Effector memory CD4-positive, alpha-beta T cell (primary cell): Measurements from ENCODE around the gene CCDC85C.

Source experiments
- DNase-seq, 3 donors: peaks; one replicate each; pipeline ENCODE4 v3.0.0-alpha.2; 2020
- H3K27ac ChIP-seq: 2 replicates; pipeline ENCODE4 v1.7.0; 2013; ENCODE audit warnings: mild to moderate bottlenecking, low read length, moderate library complexity; ENCODE audit not compliant: insufficient read depth, poor library complexity, severe bottlenecking
- H3K27me3 ChIP-seq: replicated peaks from 2 replicates; pipeline ENCODE4 v1.7.0; 2013; ENCODE audit warnings: mild to moderate bottlenecking, low read length; ENCODE audit not compliant: insufficient read depth, control insufficient read depth, poor library complexity, severe bottlenecking
- H3K36me3 ChIP-seq: 2 replicates; pipeline ENCODE4 v1.7.0; 2013; ENCODE audit warnings: mild to moderate bottlenecking, low read length, moderate library complexity; ENCODE audit not compliant: control insufficient read depth, insufficient read depth
- H3K4me1 ChIP-seq: 2 replicates; pipeline ENCODE4 v1.7.0; 2013; ENCODE audit warnings: low read length, mild to moderate bottlenecking; ENCODE audit not compliant: control insufficient read depth, insufficient read depth, poor library complexity, severe bottlenecking
- H3K4me3 ChIP-seq: 2 replicates; pipeline ENCODE4 v1.7.0; 2013; ENCODE audit warnings: low read length, low read depth, mild to moderate bottlenecking; ENCODE audit not compliant: insufficient read depth, poor library complexity, severe bottlenecking
- H3K9me3 ChIP-seq: 2 replicates; pipeline ENCODE4 v1.7.0; 2013; ENCODE audit warnings: mild to moderate bottlenecking, low read length, moderate library complexity; ENCODE audit not compliant: control insufficient read depth

CCDC85C gene

GRCh38 chr14:99463974-99464373 is 140.0 kb downstream of the CCDC85C start:
- Histone ChIP-seq H3K4me3 (no peak overlapping the region), H3K4me1 (no peaks in the 10 kb centered on the region), H3K36me3 (peaks cover 57% of the 10 kb centered on the region), H3K27me3 (no peaks in the 10 kb centered on the region), H3K27ac (no peak overlapping the region), H3K9me3 (no peaks in the 10 kb centered on the region)
- no peak for DNase-seq

GRCh38 chr14:99462210-99462609 is 141.8 kb downstream of the CCDC85C start:
- Histone ChIP-seq H3K27ac (no peak overlapping the region), H3K9me3 (no peaks in the 10 kb centered on the region), H3K4me1 (no peaks in the 10 kb centered on the region), H3K4me3 (no peak overlapping the region), H3K36me3 (peaks cover 68% of the 10 kb centered on the region), H3K27me3 (no peaks in the 10 kb centered on the region)
- DNase-seq: no peak

DNA sequence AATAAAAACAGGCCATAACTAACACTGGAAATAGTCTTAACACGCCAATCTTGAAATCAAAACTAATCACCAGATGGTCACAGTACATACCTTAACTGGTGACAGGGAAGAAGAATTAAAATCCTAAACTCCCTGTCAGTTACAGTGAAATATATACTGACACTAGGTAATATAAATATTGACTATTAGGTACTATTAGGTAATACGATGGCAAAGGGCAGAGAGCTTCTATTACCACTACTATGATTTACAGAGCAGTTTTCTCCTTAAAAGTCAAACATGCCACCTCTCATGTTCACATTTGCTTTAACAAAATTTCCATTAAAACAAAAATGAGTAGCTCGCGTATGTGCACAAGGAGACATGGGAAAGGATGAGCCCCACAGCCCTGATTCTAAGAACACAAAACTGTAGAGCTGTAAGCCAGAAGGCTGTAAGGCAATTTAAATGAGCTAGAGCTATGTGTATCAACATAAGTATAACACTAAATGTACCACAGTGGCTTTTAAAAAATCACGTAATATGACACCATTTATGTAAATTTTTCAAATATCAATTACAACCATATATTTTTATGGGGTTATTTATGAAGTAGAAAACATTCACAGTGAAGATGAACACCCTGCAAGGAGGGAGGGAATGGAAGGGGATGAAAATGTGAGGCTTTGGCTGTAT is 142.5 kb downstream of the CCDC85C start:
- no peaks in the 10 kb centered on the region for H3K9me3 ChIP-seq
- no peak for DNase-seq
- no peaks in the 10 kb centered on the region for H3K4me1 ChIP-seq
- no peak overlapping the region for H3K4me3 ChIP-seq
- H3K36me3 ChIP-seq: peaks cover 75% of the 10 kb centered on the region
- no peaks in the 10 kb centered on the region for H3K27me3 ChIP-seq
- no peak overlapping the region for H3K27ac ChIP-seq

DNA sequence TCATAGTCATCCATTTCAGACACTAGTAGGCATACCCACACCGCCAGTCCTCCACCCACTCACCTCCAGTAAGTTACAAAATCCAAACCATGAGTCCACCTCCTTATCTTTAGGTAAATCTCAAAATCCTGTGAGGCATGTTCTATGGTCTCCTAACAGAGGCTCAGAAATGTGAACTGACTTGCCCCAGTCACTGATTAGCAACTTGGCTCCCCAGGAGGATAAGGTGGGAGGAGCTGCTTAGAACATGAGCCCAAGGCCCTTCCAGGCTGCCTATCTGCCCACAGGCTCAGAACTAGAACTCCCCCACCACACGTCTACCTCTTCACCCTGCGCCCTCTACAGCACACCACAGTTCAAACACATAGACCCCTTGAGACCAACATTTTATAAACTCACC is 143.2 kb downstream of the CCDC85C start:
- no peak for DNase-seq
- Histone ChIP-seq H3K4me1 (no peaks in the 10 kb centered on the region), H3K27me3 (no peaks in the 10 kb centered on the region), H3K9me3 (no peaks in the 10 kb centered on the region), H3K27ac (no peak overlapping the region), H3K36me3 (peaks cover 75% of the 10 kb centered on the region), H3K4me3 (no peak overlapping the region)

DNA sequence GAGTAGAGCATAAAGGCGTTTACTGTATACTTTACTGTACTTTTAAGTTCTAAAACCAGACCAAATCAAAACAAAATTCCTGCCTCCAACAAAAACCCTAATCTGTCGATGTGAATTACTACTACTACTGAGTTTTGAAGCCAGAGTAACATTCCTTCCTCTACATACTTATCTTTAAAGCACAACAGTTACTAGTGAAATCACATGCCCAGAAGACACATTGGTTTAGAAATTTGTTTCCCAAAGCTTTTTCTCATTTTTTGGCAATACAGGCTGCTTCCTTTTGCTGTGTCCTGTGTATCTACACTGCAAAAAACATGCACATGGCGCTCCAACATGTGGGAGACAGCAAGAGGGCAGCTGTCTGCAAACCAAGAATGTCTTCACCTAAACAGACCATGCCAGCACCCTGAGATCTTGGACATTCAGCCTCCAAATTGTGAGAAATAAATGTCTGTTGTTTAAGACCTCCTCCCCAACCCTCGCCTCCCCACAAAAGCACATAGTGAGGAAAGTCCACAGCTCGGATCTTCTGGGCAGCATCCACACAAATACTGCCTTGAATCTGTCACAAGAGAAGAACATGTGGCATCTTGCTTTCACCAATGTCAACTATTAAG is 144.4 kb downstream of the CCDC85C start:
- DNase-seq: no peak
- H3K4me3 ChIP-seq: no peak overlapping the region
- no peaks in the 10 kb centered on the region for H3K9me3 ChIP-seq
- H3K4me1 ChIP-seq: no peaks in the 10 kb centered on the region
- peaks cover 73% of the 10 kb centered on the region for H3K36me3 ChIP-seq
- no peak overlapping the region for H3K27ac ChIP-seq
- no peaks in the 10 kb centered on the region for H3K27me3 ChIP-seq

- H3K36me3 ChIP-seq: peaks cover 37% of the 10 kb centered on the region
- H3K4me3 ChIP-seq: no peak overlapping the region
- no peak for DNase-seq
- no peaks in the 10 kb centered on the region for H3K4me1 ChIP-seq
- H3K27me3 ChIP-seq: no peaks in the 10 kb centered on the region
- no peak overlapping the region for H3K27ac ChIP-seq
- H3K9me3 ChIP-seq: no peaks in the 10 kb centered on the region
Observed at GRCh38 chr14:99454246-99454645, 149.8 kb downstream of the CCDC85C start.

GRCh38 chr14:99452968-99453367 is 151.0 kb downstream of the CCDC85C start:
- Histone ChIP-seq H3K36me3 (peaks cover 31% of the 10 kb centered on the region), H3K27ac (no peak overlapping the region), H3K4me1 (no peaks in the 10 kb centered on the region), H3K9me3 (no peaks in the 10 kb centered on the region), H3K27me3 (no peaks in the 10 kb centered on the region), H3K4me3 (no peak overlapping the region)
- no peak for DNase-seq

DNA sequence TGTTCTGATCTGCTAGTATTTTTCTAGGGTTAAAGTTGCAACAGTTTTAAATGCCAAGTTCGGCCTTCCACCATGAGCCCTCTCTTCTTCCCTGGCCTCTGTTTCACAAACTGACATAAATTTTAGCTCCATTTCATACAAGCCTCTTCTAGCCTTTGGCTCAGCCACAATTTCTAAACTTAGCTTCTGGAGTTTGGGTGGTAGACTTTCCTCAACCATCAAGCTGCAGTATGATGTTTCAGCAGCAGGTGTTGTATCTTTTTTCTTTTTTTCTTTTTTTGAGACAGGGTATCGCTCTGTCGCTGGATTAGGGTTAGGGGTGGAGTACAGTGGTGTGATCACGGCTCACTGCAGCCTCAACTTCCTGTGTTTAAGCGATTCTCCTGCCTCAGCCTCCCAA is 152.8 kb downstream of the CCDC85C start:
- no peak overlapping the region for H3K27ac ChIP-seq
- peaks cover 27% of the 10 kb centered on the region for H3K36me3 ChIP-seq
- no peak for DNase-seq
- no peaks in the 10 kb centered on the region for H3K9me3 ChIP-seq
- no peak overlapping the region for H3K4me3 ChIP-seq
- H3K27me3 ChIP-seq: no peaks in the 10 kb centered on the region
- no peaks in the 10 kb centered on the region for H3K4me1 ChIP-seq

DNA sequence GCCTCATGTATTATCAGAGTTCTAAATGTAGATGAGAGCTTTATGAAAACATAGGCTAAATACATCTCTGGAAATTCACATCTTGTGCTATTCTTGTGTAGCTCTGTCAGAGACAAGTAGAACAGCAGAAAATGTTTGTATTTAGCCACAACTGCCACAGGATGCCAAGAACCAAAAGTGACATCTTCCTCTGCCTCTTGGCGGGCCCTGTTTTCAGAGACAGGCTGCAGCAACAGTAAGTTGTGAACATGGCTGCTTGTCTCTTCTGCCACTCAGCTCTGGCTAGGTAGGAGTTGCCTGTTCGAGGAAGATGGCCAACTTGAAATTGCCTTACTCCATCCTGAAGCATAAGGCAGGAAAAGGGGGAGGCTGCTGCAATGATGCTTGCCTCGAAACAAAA is 153.7 kb downstream of the CCDC85C start:
- no peaks in the 10 kb centered on the region for H3K27me3 ChIP-seq
- H3K4me1 ChIP-seq: no peaks in the 10 kb centered on the region
- no peak overlapping the region for H3K4me3 ChIP-seq
- H3K36me3 ChIP-seq: peaks cover 25% of the 10 kb centered on the region
- H3K27ac ChIP-seq: no peak overlapping the region
- no peak for DNase-seq
- H3K9me3 ChIP-seq: no peaks in the 10 kb centered on the region
